OCI-LY7 (cell line): Measurements from ENCODE around the gene OR51E2. TPM values are rescaled to one million over a fixed set of nuclear protein-coding genes. Genes with fewer than 3 reads are reported as not detected.

Experiments used
- BruUV-seq: library from RNA; stranded (reverse); fragments of 400-500 nt; replicated peaks from 2 replicates; lab custom pipeline; 2021; lab: Mats Ljungman, UMichigan
- CTCF ChIA-PET: fragments of 300-600 bp; sonication (Branson Sonifier 250); formaldehyde crosslinking; loops from one replicate; lab custom pipeline; 2022; ENCODE audit warnings: antibody characterized with exemption; ENCODE audit not compliant: unreplicated experiment; lab: Charles Lee
- POLR2A ChIA-PET: fragments of 300-600 bp; sonication (Branson Sonifier 250); formaldehyde crosslinking; loops from one replicate; lab custom pipeline; 2022; ENCODE audit warnings: antibody characterized with exemption; lab: Charles Lee
- DNase-seq: peaks from one replicate; pipeline ENCODE4 v3.0.0-alpha.2; 2015; ENCODE audit warnings: low spot score
- H2AFZ ChIP-seq: fragments of 200-600 bp; sonication (generic), shearing (Covaris generic); 2 replicates; pipeline ENCODE4 v1.6.1; 2014; ENCODE audit warnings: mild to moderate bottlenecking, antibody characterized with exemption, low read length, moderate library complexity
- H3K27ac ChIP-seq: fragments of 200-600 bp; sonication (generic); 2 replicates; pipeline ENCODE4 v1.5.1; 2014; ENCODE audit warnings: mixed run types, low read depth, mild to moderate bottlenecking, moderate library complexity, low read length, inconsistent platforms; ENCODE audit not compliant: poor library complexity, severe bottlenecking
- H3K36me3 ChIP-seq: fragments of 200-600 bp; sonication (generic); 2 replicates; pipeline ENCODE4 v1.6.1; 2014; ENCODE audit warnings: mild to moderate bottlenecking, antibody characterized with exemption, low read length, moderate library complexity, mixed read lengths; ENCODE audit not compliant: insufficient read depth
- H3K4me1 ChIP-seq: fragments of 200-600 bp; sonication (generic); 2 replicates; pipeline ENCODE4 v1.5.1; 2014; ENCODE audit warnings: mild to moderate bottlenecking, low read length; ENCODE audit not compliant: insufficient read depth, poor library complexity, severe bottlenecking
- H3K4me2 ChIP-seq: fragments of 200-600 bp; sonication (generic); 2 replicates; pipeline ENCODE4 v1.6.1; 2014; ENCODE audit warnings: mild to moderate bottlenecking, low read length
- H3K4me3 ChIP-seq: fragments of 200-600 bp; sonication (generic); 2 replicates; pipeline ENCODE4 v1.5.1; 2014; ENCODE audit warnings: mild to moderate bottlenecking, low read depth, low read length; ENCODE audit not compliant: poor library complexity, severe bottlenecking
- H3K79me2 ChIP-seq: fragments of 200-600 bp; sonication (generic); 2 replicates; pipeline ENCODE4 v1.6.1; 2016; ENCODE audit warnings: low read depth, mild to moderate bottlenecking, low read length, moderate library complexity, mixed read lengths; ENCODE audit not compliant: insufficient read depth
- H3K9me2 ChIP-seq: fragments of 200-600 bp; sonication (generic); 2 replicates; pipeline ENCODE4 v1.6.1; 2016; ENCODE audit warnings: mild to moderate bottlenecking, low read length, mixed read lengths; ENCODE audit not compliant: insufficient read depth
- H3K9me3 ChIP-seq: fragments of 200-600 bp; sonication (generic); 2 replicates; pipeline ENCODE4 v1.6.1; 2014; ENCODE audit warnings: mild to moderate bottlenecking, mixed run types, low read length, mixed read lengths
- H4K20me1 ChIP-seq: fragments of 200-600 bp; sonication (generic); 2 replicates; pipeline ENCODE4 v1.6.1; 2014; ENCODE audit warnings: mild to moderate bottlenecking, antibody characterized with exemption, low read length, moderate library complexity, mixed read lengths; ENCODE audit not compliant: insufficient read depth
- CTCF ChIP-seq: fragments of 200-600 bp; sonication (generic); conservative IDR thresholded peaks from 2 replicates; pipeline ENCODE4 v1.5.1; 2014; ENCODE audit warnings: mild to moderate bottlenecking, antibody characterized with exemption, low read length, moderate library complexity, mixed read lengths
- EZH2phosphoT487 ChIP-seq: fragments of 200-600 bp; sonication (generic); IDR thresholded peaks from 2 replicates; pipeline ENCODE4 v1.6.1; 2018; ENCODE audit warnings: low read depth, borderline replicate concordance, mild to moderate bottlenecking, mixed run types, antibody characterized with exemption, low read length, moderate library complexity, mixed read lengths
- intact Hi-C: fragments of 100-400 bp; cut with micrococcal nuclease; formaldehyde crosslinking; loops from one replicate; pipeline ENCODE4 v1.10.0; 2022; ENCODE audit not compliant: unreplicated experiment
- total RNA-seq, 2 experiments: library from RNA; depleted of rRNA in 1 of 2; stranded (reverse); fragments of >200 nt in 1 of 2; shearing (Covaris generic) in 1 of 2; gene quantifications; 2 replicates each; pipeline ENCODE4 v1.2.3, GENCODE V29; 2014 to 2022

The OR51E2 gene
- total RNA-seq, 2 experiments from 2014 or later: not detected

GRCh38 chr11:4642043-4642442 lies 55.6 kb downstream of the OR51E2 start:
- POLR2A ChIA-PET: no interaction called here
- Histone ChIP-seq H3K36me3 (no peaks in the 10 kb centered on the region), H4K20me1 (no peaks in the 10 kb centered on the region), H3K9me3 (no peaks in the 10 kb centered on the region), H3K4me2 (no peak overlapping the region), H3K79me2 (no peaks in the 10 kb centered on the region), H3K9me2 (no peaks in the 10 kb centered on the region), H3K4me3 (no peak overlapping the region), H2AFZ (no peak overlapping the region), H3K4me1 (no peaks in the 10 kb centered on the region), H3K27ac (no peak overlapping the region)
- intact Hi-C loops: no loop called here
- TF ChIP-seq EZH2phosphoT487 (no peak), CTCF (no peak)
- CTCF ChIA-PET: no interaction called here
- BruUV-seq: no TSS peak
- DNase-seq: no peak

GRCh38 chr11:4641501-4641900 lies 56.2 kb downstream of the OR51E2 start:
- BruUV-seq: no TSS peak
- H3K4me1 ChIP-seq: no peaks in the 10 kb centered on the region
- no peaks in the 10 kb centered on the region for H3K9me3 ChIP-seq
- H2AFZ ChIP-seq: no peak overlapping the region
- H3K79me2 ChIP-seq: no peaks in the 10 kb centered on the region
- no peaks in the 10 kb centered on the region for H4K20me1 ChIP-seq
- TF ChIP-seq EZH2phosphoT487: no peak
- TF ChIP-seq CTCF: no peak
- no peak overlapping the region for H3K4me3 ChIP-seq
- H3K36me3 ChIP-seq: no peaks in the 10 kb centered on the region
- no peaks in the 10 kb centered on the region for H3K9me2 ChIP-seq
- intact Hi-C loops: no loop called here
- ChIA-PET CTCF (no interaction called here), POLR2A (no interaction called here)
- no peak for DNase-seq
- no peak overlapping the region for H3K4me2 ChIP-seq
- H3K27ac ChIP-seq: no peak overlapping the region

- Histone ChIP-seq H2AFZ (no peak overlapping the region), H3K9me2 (no peaks in the 10 kb centered on the region), H3K36me3 (no peaks in the 10 kb centered on the region), H3K4me1 (no peaks in the 10 kb centered on the region), H3K27ac (no peak overlapping the region), H3K4me3 (no peak overlapping the region), H3K79me2 (no peaks in the 10 kb centered on the region), H3K4me2 (no peak overlapping the region), H4K20me1 (no peaks in the 10 kb centered on the region), H3K9me3 (no peaks in the 10 kb centered on the region)
- intact Hi-C loops: no loop called here
- ChIA-PET CTCF (no interaction called here), POLR2A (no interaction called here)
- TF ChIP-seq CTCF (no peak), EZH2phosphoT487 (no peak)
- BruUV-seq: no TSS peak
- no peak for DNase-seq
These were observed 57.7 kb downstream of the OR51E2 start for GRCh38 chr11:4639931-4640330.
